HEK293T (cell line): ENCODE measurements around the gene BTN3A1.
"Not testable (repeated sequence)": the region's sequence is repeated elsewhere in the genome, so short reads cannot be mapped to it uniquely, and the experiment has no call there.

ENCODE experiments used
- CTCF ChIA-PET: fragments of 350-600 bp; formaldehyde crosslinking; extraction: SDS; loops from one replicate; lab custom pipeline; 2021; ENCODE audit warnings: antibody characterized with exemption, inconsistent platforms; lab: Yijun Ruan, JAX
- POLR2A ChIA-PET: fragments of 350-600 bp; formaldehyde crosslinking; extraction: SDS; loops from one replicate; lab custom pipeline; 2020; ENCODE audit warnings: antibody characterized with exemption, inconsistent platforms; lab: Yijun Ruan, JAX
- DNase-seq: peaks from one replicate; pipeline ENCODE4 v3.0.0; 2012; ENCODE audit warnings: mixed read lengths; ENCODE audit errors: extremely low spot score
- ARNT ChIP-seq: fragments of 450-650 bp; IDR thresholded peaks from 2 replicates; pipeline ENCODE4 v1.6.1; 2017; ENCODE audit warnings: mild to moderate bottlenecking
- BHLHE40 ChIP-seq: fragments of 450-650 bp; IDR thresholded peaks from 2 replicates; pipeline ENCODE4 v1.6.1; 2016; ENCODE audit warnings: mild to moderate bottlenecking, moderate library complexity, borderline replicate concordance
- CTBP1 ChIP-seq: fragments of 450-650 bp; IDR thresholded peaks from 2 replicates; pipeline ENCODE4 v1.6.1; 2016; ENCODE audit warnings: borderline replicate concordance
- ELF4 ChIP-seq: fragments of 450-650 bp; IDR thresholded peaks from 2 replicates; pipeline ENCODE4 v1.6.1; 2017; ENCODE audit warnings: antibody characterized with exemption
- FOXA1 ChIP-seq: fragments of 450-650 bp; IDR thresholded peaks from 2 replicates; pipeline ENCODE4 v1.6.1; 2016; ENCODE audit warnings: mild to moderate bottlenecking
- FOXK2 ChIP-seq: fragments of 450-650 bp; IDR thresholded peaks from 2 replicates; pipeline ENCODE4 v1.6.1; 2016; ENCODE audit warnings: mild to moderate bottlenecking
- FOXM1 ChIP-seq: fragments of 450-650 bp; IDR thresholded peaks from 2 replicates; pipeline ENCODE4 v1.6.1; 2017; ENCODE audit warnings: mild to moderate bottlenecking, borderline replicate concordance
- HDGF ChIP-seq: fragments of 450-650 bp; IDR thresholded peaks from 2 replicates; pipeline ENCODE4 v1.6.1; 2017; ENCODE audit warnings: antibody characterized with exemption, borderline replicate concordance
- L3MBTL2 ChIP-seq: fragments of 450-650 bp; conservative IDR thresholded peaks from 2 replicates; pipeline ENCODE4 v1.6.1; 2016; ENCODE audit warnings: mild to moderate bottlenecking
- LEF1 ChIP-seq: fragments of 450-650 bp; IDR thresholded peaks from 2 replicates; pipeline ENCODE4 v1.6.1; 2017; ENCODE audit warnings: mild to moderate bottlenecking, borderline replicate concordance
- NFRKB ChIP-seq: fragments of 450-650 bp; IDR thresholded peaks from 2 replicates; pipeline ENCODE4 v1.6.1; 2016; ENCODE audit warnings: mild to moderate bottlenecking, moderate library complexity
- PKNOX1 ChIP-seq: fragments of 450-650 bp; IDR thresholded peaks from 2 replicates; pipeline ENCODE4 v1.6.1; 2016
- SP1 ChIP-seq: fragments of 450-650 bp; IDR thresholded peaks from 2 replicates; pipeline ENCODE4 v1.6.1; 2017
- SUZ12 ChIP-seq: fragments of 450-650 bp; IDR thresholded peaks from 2 replicates; pipeline ENCODE4 v1.6.1; 2016; ENCODE audit warnings: mild to moderate bottlenecking
- TARDBP ChIP-seq: fragments of 450-650 bp; IDR thresholded peaks from 2 replicates; pipeline ENCODE4 v1.6.1; 2016
- ZNF384 ChIP-seq: fragments of 450-650 bp; IDR thresholded peaks from 2 replicates; pipeline ENCODE4 v1.6.1; 2016

The BTN3A1 gene

GRCh38 chr6:26372308-26373144 lies 29.5 kb upstream of the BTN3A1 start:
- CTCF ChIA-PET, result no interaction called here
- POLR2A ChIA-PET, result no interaction called here
- no peak for TF ChIP-seq ARNT
- TF ChIP-seq ELF4, result no peak
- no peak for TF ChIP-seq FOXM1
- no peak for TF ChIP-seq PKNOX1
- no peak for TF ChIP-seq ZNF384
- no peak for TF ChIP-seq HDGF
- no peak for TF ChIP-seq SUZ12
- no peak for TF ChIP-seq BHLHE40
- TF ChIP-seq LEF1, result no peak
- TF ChIP-seq TARDBP, result no peak
- no peak for TF ChIP-seq NFRKB
- TF ChIP-seq FOXA1, result no peak
- no peak for TF ChIP-seq FOXK2
- no peak for TF ChIP-seq CTBP1
- no peak for TF ChIP-seq L3MBTL2
- TF ChIP-seq SP1, result no peak
- DNase-seq, result no peak

- TF ChIP-seq FOXA1 (no peak), ZNF384 (no peak), LEF1 (no peak), SUZ12 (no peak), BHLHE40 (no peak), L3MBTL2 (no peak), FOXM1 (no peak)
- ChIA-PET POLR2A (no interaction called here), CTCF (no interaction called here)
- no peak for DNase-seq
Observed at GRCh38 chr6:26375270-26375669, 26.8 kb upstream of the BTN3A1 start.

GRCh38 chr6:26377719-26378118 lies 24.4 kb upstream of the BTN3A1 start:
- no peak for DNase-seq
- CTCF ChIA-PET, result no interaction called here
- POLR2A ChIA-PET, result no interaction called here
- TF ChIP-seq HDGF (no peak), SUZ12 (no peak), FOXM1 (no peak), TARDBP (no peak), LEF1 (no peak), L3MBTL2 (no peak), FOXA1 (no peak), SP1 (no peak), ZNF384 (no peak), FOXK2 (no peak), NFRKB (no peak), CTBP1 (no peak), ARNT (no peak), BHLHE40 (no peak), PKNOX1 (no peak), ELF4 (no peak)

GRCh38 chr6:26378143-26378542 lies 23.9 kb upstream of the BTN3A1 start:
- DNase-seq, POLR2A ChIA-PET, CTCF ChIA-PET: not testable (repeated sequence)

DNA sequence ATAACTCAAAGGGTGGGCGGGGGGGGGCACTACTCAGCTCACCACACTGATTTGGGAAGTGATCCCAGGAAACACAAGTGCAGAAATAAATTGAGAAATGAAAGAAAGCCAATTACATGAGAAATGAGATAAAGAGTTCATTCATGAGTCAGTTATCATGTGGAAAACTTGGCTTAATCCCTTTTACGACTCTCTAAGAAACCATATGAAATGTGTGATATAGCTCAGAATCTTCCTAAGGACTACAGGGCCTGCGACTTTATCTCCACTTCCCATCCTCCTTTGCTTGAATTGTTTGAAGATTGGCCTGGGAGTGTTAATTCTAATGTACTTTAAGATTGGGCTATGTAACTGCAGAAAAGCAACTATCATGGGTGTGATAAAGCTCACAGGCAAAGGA lies 22.8 kb upstream of the BTN3A1 start:
- TF ChIP-seq PKNOX1 (no peak), L3MBTL2 (no peak), CTBP1 (no peak), FOXA1 (no peak), LEF1 (no peak), ELF4 (no peak)
- CTCF ChIA-PET, result no interaction called here
- no peak for DNase-seq
- POLR2A ChIA-PET, result no interaction called here

- ChIA-PET POLR2A (no interaction called here), CTCF (no interaction called here)
- DNase-seq, result no peak
- TF ChIP-seq ARNT (no peak), FOXM1 (no peak), FOXA1 (no peak), CTBP1 (no peak), L3MBTL2 (no peak), ELF4 (no peak), SUZ12 (no peak), ZNF384 (no peak), SP1 (no peak), NFRKB (no peak), TARDBP (no peak), HDGF (no peak), BHLHE40 (no peak), LEF1 (no peak), FOXK2 (no peak), PKNOX1 (no peak)
Observed at GRCh38 chr6:26379740-26380139, 22.3 kb upstream of the BTN3A1 start.
